Left ventricle myocardium superior (tissue), 1 donor: ENCODE data around the gene ACAP3. TPM values are rescaled to one million over a fixed set of nuclear protein-coding genes. Genes with fewer than 3 reads are reported as not detected.

Experiments used
- ATAC-seq: fragments of 200-7000 bp; cut with Tn5 transposase; one replicate; pipeline ENCODE4 v1.9.1; 2020; ENCODE audit warnings: mild to moderate bottlenecking, moderate library complexity
- DNase-seq: peaks from one replicate; pipeline ENCODE4 v3.0.0-alpha.2; 2020
- intact Hi-C: fragments of 100-400 bp; cut with micrococcal nuclease; formaldehyde crosslinking; loops from one replicate; pipeline ENCODE4 v1.11.0; 2022
- total RNA-seq: library from RNA; stranded (reverse); fragmentation: NEBNext Ultra II Directional; extraction: Animal tissue kit (Norgen Biotek cat#: 25700); gene quantifications from one replicate; pipeline ENCODE4 v1.2.1, GENCODE V29; 2021
- donor health status: DM: no; HTN: yes; CAD: no; lungs with severe emphysema.

Gene ACAP3
- total RNA-seq, 1 donor from 2014 or later: 60.4 TPM

GRCh38 chr1:1306661-1307260, 969 bp downstream of the ACAP3 start:
- intact Hi-C loops: no loop called here
- ATAC-seq (no peak), DNase-seq (no peak)

GRCh38 chr1:1306070-1306660, 1.6 kb downstream of the ACAP3 start:
- DNase-seq (no peak), ATAC-seq (no peak)

GRCh38 chr1:1305300-1306069, 2.2 kb downstream of the ACAP3 start:
- DNase-seq (peak; percentile 83), ATAC-seq (peak; percentile 24)
- intact Hi-C loops: no loop called here

More at GRCh38 chr1:1306070-1306660, 1.6 kb downstream of the ACAP3 start:
- intact Hi-C loops: no loop called here

- intact Hi-C loops: no loop called here
- ATAC-seq (peak; percentile 18), DNase-seq (peak; percentile 85)
Measured at GRCh38 chr1:1304331-1305299, 3.1 kb downstream of the ACAP3 start.

- intact Hi-C loops: no loop called here
- DNase-seq (no peak), ATAC-seq (no peak)
Measured at GRCh38 chr1:1303736-1304135, 4.0 kb downstream of the ACAP3 start.

GRCh38 chr1:1302951-1303509, 4.7 kb downstream of the ACAP3 start:
- ATAC-seq (no peak), DNase-seq (no peak)
- intact Hi-C loops: no loop called here

GRCh38 chr1:1302006-1302430, 5.7 kb downstream of the ACAP3 start:
- DNase-seq: no peak

GRCh38 chr1:1300352-1300739, 7.4 kb downstream of the ACAP3 start:
- intact Hi-C loops: no loop called here
- no peak for ATAC-seq
- DNase-seq: no peak

More at GRCh38 chr1:1302006-1302430, 5.7 kb downstream of the ACAP3 start:
- intact Hi-C loops: no loop called here
- no peak for ATAC-seq

- DNase-seq (no peak), ATAC-seq (no peak)
- intact Hi-C loops: no loop called here
Measured at GRCh38 chr1:1299686-1300351, 7.9 kb downstream of the ACAP3 start.

- ATAC-seq (no peak), DNase-seq (peak; percentile 29)
- intact Hi-C loops: no loop called here
Measured at GRCh38 chr1:1298861-1299685, 8.7 kb downstream of the ACAP3 start.

- intact Hi-C loops: no loop called here
- ATAC-seq (no peak), DNase-seq (peak; percentile 24)
Measured at GRCh38 chr1:1297802-1298424, 9.8 kb downstream of the ACAP3 start.

GRCh38 chr1:1296070-1297061, 11.4 kb downstream of the ACAP3 start:
- intact Hi-C loops: no loop called here
- peak; percentile 26 for DNase-seq
- ATAC-seq: no peak

GRCh38 chr1:1295154-1295923, 12.4 kb downstream of the ACAP3 start:
- DNase-seq (no peak), ATAC-seq (no peak)
- intact Hi-C loops: no loop called here

GRCh38 chr1:1294250-1294890, 13.4 kb downstream of the ACAP3 start:
- ATAC-seq: no peak
- DNase-seq: peak; percentile 25
- intact Hi-C loops: no loop called here
